Large intestine (tissue), 3 donors: ENCODE data around the gene DCDC2. TPM values are rescaled to one million over a fixed set of nuclear protein-coding genes. Genes with fewer than 3 reads are reported as not detected.
"Not testable (repeated sequence)": the region's sequence is repeated elsewhere in the genome, so short reads cannot be mapped to it uniquely, and the experiment has no call there.

Experiments used
- DNase-seq, 2 donors: peaks; one replicate each; pipeline versions ENCODE4 v3.0.0 to v3.0.0-alpha.2; 2013
- H3K27ac ChIP-seq: one replicate; pipeline ENCODE4 v1.5.1; 2013; ENCODE audit warnings: low read length
- H3K27me3 ChIP-seq: 2 replicates; pipeline ENCODE4 v1.6.1; 2013; ENCODE audit warnings: low read length; ENCODE audit not compliant: control insufficient read depth, insufficient read depth
- H3K36me3 ChIP-seq: 2 replicates; pipeline ENCODE4 v1.6.1; 2013; ENCODE audit warnings: low read length; ENCODE audit not compliant: control insufficient read depth, insufficient read depth
- H3K4me1 ChIP-seq: one replicate; pipeline ENCODE4 v1.6.1; 2013; ENCODE audit warnings: low read length; ENCODE audit not compliant: control insufficient read depth, insufficient read depth
- H3K4me3 ChIP-seq: one replicate; pipeline ENCODE4 v1.5.1; 2013; ENCODE audit warnings: low read length
- H3K9me3 ChIP-seq: one replicate; pipeline ENCODE4 v1.6.1; 2013; ENCODE audit warnings: mild to moderate bottlenecking, low read depth, low read length, moderate library complexity; ENCODE audit not compliant: control insufficient read depth
- WGBS: methylation state at CpG from one replicate; pipeline ENCODE4 v1.1.5; 2013; ENCODE audit warnings: low lambda C conversion rate; ENCODE audit not compliant: insufficient coverage; 5-methylcytosine and 5-hydroxymethylcytosine counted together
- polyA plus RNA-seq: library from polyadenylated mRNA; unstranded; fragments of 120-200 nt; gene quantifications from one replicate; pipeline ENCODE4 v1.2.1, GENCODE V29; 2013

The DCDC2 gene
- polyA plus RNA-seq, 1 donor, result 8.3 TPM

- peak overlapping the region; percentile 64 for H3K27ac ChIP-seq
Measured at GRCh38 chr6:24381476-24382219, 23.8 kb upstream of the DCDC2 start.

GRCh38 chr6:24378473-24379097 is 20.7 kb upstream of the DCDC2 start:
- WGBS, result no CpG with 5 or more reads among the region's 1 CpG
- H3K27me3 ChIP-seq, result no peaks in the 10 kb centered on the region
- H3K4me1 ChIP-seq, result peaks cover 3% of the 10 kb centered on the region
- H3K27ac ChIP-seq, result no peak overlapping the region
- no peak overlapping the region for H3K4me3 ChIP-seq
- no peaks in the 10 kb centered on the region for H3K9me3 ChIP-seq
- H3K36me3 ChIP-seq, result no peaks in the 10 kb centered on the region
- DNase-seq, result no peak

More at GRCh38 chr6:24381476-24382219, 23.8 kb upstream of the DCDC2 start:
- peak in 1 of 2 donors; percentile 11 for DNase-seq
- WGBS, result 100% methylated on average over 2 of the region's 4 CpGs
- Histone ChIP-seq H3K4me1 (peaks cover 6% of the 10 kb centered on the region), H3K9me3 (no peaks in the 10 kb centered on the region), H3K36me3 (no peaks in the 10 kb centered on the region), H3K4me3 (no peak overlapping the region), H3K27me3 (no peaks in the 10 kb centered on the region)

- no CpG with 5 or more reads among the region's 4 CpGs for WGBS
- Histone ChIP-seq H3K9me3 (no peaks in the 10 kb centered on the region), H3K36me3 (no peaks in the 10 kb centered on the region), H3K4me3 (no peak overlapping the region), H3K4me1 (no peaks in the 10 kb centered on the region), H3K27me3 (no peaks in the 10 kb centered on the region), H3K27ac (no peak overlapping the region)
- DNase-seq, result no peak
Measured at GRCh38 chr6:24376871-24377270, 19.0 kb upstream of the DCDC2 start.

- H3K27me3 ChIP-seq, result no peaks in the 10 kb centered on the region
- no CpG with 5 or more reads among the region's 6 CpGs for WGBS
- no peaks in the 10 kb centered on the region for H3K36me3 ChIP-seq
- no peaks in the 10 kb centered on the region for H3K9me3 ChIP-seq
- H3K4me3 ChIP-seq, result no peak overlapping the region
- no peaks in the 10 kb centered on the region for H3K4me1 ChIP-seq
- H3K27ac ChIP-seq, result no peak overlapping the region
- no peak for DNase-seq
Measured at GRCh38 chr6:24374612-24375011, 16.8 kb upstream of the DCDC2 start.

DNA sequence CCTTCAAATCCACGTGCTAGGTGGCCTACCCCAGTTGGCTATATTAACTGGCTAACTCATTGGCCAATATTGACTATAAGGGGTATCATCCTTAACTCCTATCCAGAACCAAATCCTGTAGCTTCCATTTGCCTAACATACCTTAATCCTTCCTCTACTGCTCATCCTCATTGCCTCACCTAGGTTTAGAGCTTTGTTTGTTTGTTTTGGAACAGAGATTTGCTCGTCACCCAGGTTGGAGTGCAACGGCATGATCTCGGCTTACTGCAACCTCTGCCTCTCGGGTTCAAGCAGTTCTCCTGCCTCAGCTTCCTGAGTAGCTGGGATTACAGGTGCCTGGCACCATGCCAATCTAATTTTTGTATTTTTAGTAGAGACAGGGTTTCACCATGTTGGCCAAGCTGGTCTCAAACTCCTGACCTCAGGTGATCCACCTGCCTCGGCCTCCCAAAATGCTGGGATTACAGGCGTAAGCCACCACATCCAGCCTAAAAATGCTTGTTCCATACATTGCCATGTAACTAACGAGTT is 7.3 kb upstream of the DCDC2 start:
- not testable (repeated sequence) for H3K4me1 ChIP-seq, H3K9me3 ChIP-seq, DNase-seq, H3K4me3 ChIP-seq, H3K27ac ChIP-seq, H3K27me3 ChIP-seq, H3K36me3 ChIP-seq
- no CpG with 5 or more reads among the region's 8 CpGs for WGBS

DNA sequence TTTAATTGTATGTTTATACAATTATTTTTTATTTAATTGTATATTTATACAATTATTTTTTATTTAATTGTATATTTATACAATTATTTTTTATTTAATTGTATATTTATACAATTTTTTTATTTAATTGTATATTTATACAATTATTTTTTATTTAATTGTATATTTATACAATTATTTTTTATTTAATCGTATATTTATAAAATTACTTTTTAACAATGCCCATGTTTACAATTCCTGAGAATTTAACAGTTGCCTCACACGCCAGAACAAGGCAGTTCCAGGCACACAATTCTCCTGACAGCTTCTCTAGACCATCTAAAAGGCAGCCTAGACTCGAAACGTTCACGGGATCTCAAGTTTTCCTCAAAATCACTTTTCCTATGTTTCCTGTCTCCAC is 4.5 kb upstream of the DCDC2 start:
- H3K9me3 ChIP-seq, DNase-seq, H3K27me3 ChIP-seq, H3K27ac ChIP-seq, H3K36me3 ChIP-seq, H3K4me3 ChIP-seq, H3K4me1 ChIP-seq: not testable (repeated sequence)
- 86% methylated on average over 1 of the region's 5 CpGs for WGBS

DNA sequence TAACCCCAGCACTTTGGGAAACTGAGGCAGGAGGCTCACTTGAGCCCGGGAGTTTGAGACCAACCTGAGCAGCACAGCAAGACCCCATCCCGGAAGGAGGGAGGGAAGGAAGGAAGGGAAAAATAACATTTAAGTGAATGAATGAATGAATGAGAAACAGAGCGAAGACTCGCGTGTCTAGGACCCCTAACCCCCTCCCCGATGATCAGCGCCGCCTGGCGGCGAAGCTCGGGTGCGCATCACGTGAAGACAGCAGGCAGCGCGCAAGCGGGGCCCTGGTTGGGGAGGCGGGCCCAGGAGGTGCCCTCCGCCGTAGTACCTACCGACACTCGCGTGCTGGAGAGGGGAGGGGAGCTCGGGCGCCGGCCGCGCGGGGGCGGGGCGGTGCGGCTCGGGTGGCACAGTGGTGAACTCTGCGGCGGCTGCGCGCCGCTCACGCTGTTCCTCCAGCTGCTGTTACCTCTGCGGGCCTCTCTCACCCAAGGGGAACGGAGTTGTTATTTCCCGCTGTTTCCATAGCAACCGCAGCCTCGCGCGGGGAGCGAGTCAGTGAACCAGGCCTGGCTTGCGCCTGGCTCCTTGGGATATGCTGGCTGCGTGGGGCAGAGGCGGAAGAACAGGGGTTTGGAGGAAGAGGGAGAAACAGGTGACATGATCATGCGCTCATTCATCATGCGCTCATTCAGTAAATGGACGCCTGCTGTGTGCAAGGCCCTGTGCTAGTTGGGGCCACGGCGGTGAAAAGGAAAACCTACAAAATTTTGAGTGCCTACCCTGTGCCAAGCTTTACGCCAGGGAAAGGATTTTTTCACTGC is 2.0 kb upstream of the DCDC2 start:
- WGBS, result no CpG with 5 or more reads among the region's 55 CpGs
- Histone ChIP-seq H3K9me3 (no peaks in the 10 kb centered on the region), H3K27ac (peak overlapping the region; percentile 57), H3K4me1 (no peaks in the 10 kb centered on the region), H3K27me3 (peaks cover 2% of the 10 kb centered on the region), H3K36me3 (no peaks in the 10 kb centered on the region), H3K4me3 (peak overlapping the region; percentile 49)
- peak; percentile 90 to 96 for DNase-seq

- H3K4me3 ChIP-seq, result peak overlapping the region; percentile 53
- WGBS, result no CpG with 5 or more reads among the region's 12 CpGs
Measured at GRCh38 chr6:24358219-24358821, 461 bp upstream of the DCDC2 start.

DNA sequence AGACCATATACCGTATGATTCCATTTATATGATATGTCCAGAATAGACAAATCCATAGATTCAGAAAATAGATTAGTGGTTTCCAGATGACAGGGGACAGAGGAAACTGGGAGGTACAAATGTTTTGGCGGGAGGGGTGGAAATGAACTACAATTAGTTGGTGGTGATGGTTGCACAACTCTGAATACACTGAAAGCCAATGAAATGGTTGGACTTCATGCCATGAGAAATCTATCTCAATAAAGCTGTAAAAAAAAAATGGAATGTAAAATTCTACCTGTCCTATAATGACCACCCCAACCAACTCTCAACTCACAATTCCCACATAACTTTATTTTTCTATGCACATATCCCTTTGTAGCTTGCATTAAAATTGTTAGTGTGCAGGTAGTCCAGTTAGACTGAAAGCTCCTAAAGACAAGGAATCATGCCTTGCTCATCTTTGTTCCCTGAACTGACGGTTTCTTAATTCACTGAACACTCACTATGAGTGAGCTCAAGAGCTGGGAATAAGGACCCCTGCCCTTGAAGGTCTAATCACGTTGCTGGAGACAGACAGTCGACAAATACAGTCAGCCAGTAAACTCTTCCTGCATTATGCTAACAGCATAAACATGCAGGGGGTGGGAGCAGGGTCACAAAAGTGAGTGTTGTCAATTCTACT is 1.4 kb downstream of the DCDC2 start:
- Histone ChIP-seq H3K9me3 (no peaks in the 10 kb centered on the region), H3K27me3 (peaks cover 2% of the 10 kb centered on the region), H3K27ac (no peak overlapping the region), H3K4me1 (no peaks in the 10 kb centered on the region), H3K36me3 (peaks cover under 1% of the 10 kb centered on the region), H3K4me3 (peak overlapping the region; percentile 53)
- peak in 1 of 2 donors; percentile 42 for DNase-seq
- no CpG with 5 or more reads among the region's 5 CpGs for WGBS

More at GRCh38 chr6:24358219-24358821, 461 bp upstream of the DCDC2 start:
- Histone ChIP-seq H3K9me3 (no peaks in the 10 kb centered on the region), H3K4me1 (no peaks in the 10 kb centered on the region), H3K36me3 (no peaks in the 10 kb centered on the region), H3K27ac (peak overlapping the region; percentile 52), H3K27me3 (peaks cover 2% of the 10 kb centered on the region)
- no peak for DNase-seq
